HG03354 (cell line): ENCODE results near the gene GOLIM4.
A peak's percentile ranks its signal among the peaks of the same experiment; 100 is the strongest.
"Not testable (repeated sequence)": the region's sequence is repeated elsewhere in the genome, so short reads cannot be mapped to it uniquely, and the experiment has no call there.

Source experiments
- ATAC-seq: cut with Tn5 transposase; IDR thresholded peaks from one replicate; pipeline ENCODE4 v1.9.1; 2021; ENCODE audit warnings: mild to moderate bottlenecking; ENCODE audit not compliant: unreplicated experiment, poor library complexity, severe bottlenecking

Gene GOLIM4

GRCh38 chr3:168095611-168096209 lies at the start of gene GOLIM4:
Gene GOLIM4 (minus strand): TSS chr3:168095924. CDS start chr3:168095285, 639 bp downstream.
- ATAC-seq: peak; percentile 82

GRCh38 chr3:168141405-168141998 lies 45.8 kb upstream of the GOLIM4 start:
- ATAC-seq: peak; percentile 59

GRCh38 chr3:168139947-168140346 lies 44.2 kb upstream of the GOLIM4 start:
- no peak for ATAC-seq

GRCh38 chr3:168138421-168138820 lies 42.7 kb upstream of the GOLIM4 start:
- ATAC-seq: no peak

- no peak for ATAC-seq
Measured at GRCh38 chr3:168134931-168135330, 39.2 kb upstream of the GOLIM4 start.

GRCh38 chr3:168130250-168130649 lies 34.5 kb upstream of the GOLIM4 start:
- ATAC-seq: not testable (repeated sequence)

- ATAC-seq: not testable (repeated sequence)
Measured at GRCh38 chr3:168128463-168128862, 32.7 kb upstream of the GOLIM4 start.

GRCh38 chr3:168127466-168127865 lies 31.7 kb upstream of the GOLIM4 start:
- ATAC-seq: no peak

GRCh38 chr3:168124791-168125190 lies 29.1 kb upstream of the GOLIM4 start:
- no peak for ATAC-seq

- no peak for ATAC-seq
Measured at GRCh38 chr3:168124291-168124690, 28.6 kb upstream of the GOLIM4 start.

GRCh38 chr3:168123201-168124176 lies 27.8 kb upstream of the GOLIM4 start:
- ATAC-seq: no peak

GRCh38 chr3:168121184-168122017 lies 25.7 kb upstream of the GOLIM4 start:
- ATAC-seq: no peak

GRCh38 chr3:168117853-168118313 lies 22.2 kb upstream of the GOLIM4 start:
- ATAC-seq: no peak

GRCh38 chr3:168117059-168117458 lies 21.3 kb upstream of the GOLIM4 start:
- ATAC-seq: no peak

- ATAC-seq: no peak
Measured at GRCh38 chr3:168116279-168116678, 20.6 kb upstream of the GOLIM4 start.

GRCh38 chr3:168113848-168114247 lies 18.1 kb upstream of the GOLIM4 start:
- ATAC-seq: peak; percentile 58

- no peak for ATAC-seq
Measured at GRCh38 chr3:168112894-168113293, 17.2 kb upstream of the GOLIM4 start.

- ATAC-seq: no peak
Measured at GRCh38 chr3:168104361-168104760, 8.6 kb upstream of the GOLIM4 start.

- ATAC-seq: no peak
Measured at GRCh38 chr3:168102735-168103410, 7.1 kb upstream of the GOLIM4 start.
